Measurements from ENCODE around the gene CHI3L1.

DNA sequence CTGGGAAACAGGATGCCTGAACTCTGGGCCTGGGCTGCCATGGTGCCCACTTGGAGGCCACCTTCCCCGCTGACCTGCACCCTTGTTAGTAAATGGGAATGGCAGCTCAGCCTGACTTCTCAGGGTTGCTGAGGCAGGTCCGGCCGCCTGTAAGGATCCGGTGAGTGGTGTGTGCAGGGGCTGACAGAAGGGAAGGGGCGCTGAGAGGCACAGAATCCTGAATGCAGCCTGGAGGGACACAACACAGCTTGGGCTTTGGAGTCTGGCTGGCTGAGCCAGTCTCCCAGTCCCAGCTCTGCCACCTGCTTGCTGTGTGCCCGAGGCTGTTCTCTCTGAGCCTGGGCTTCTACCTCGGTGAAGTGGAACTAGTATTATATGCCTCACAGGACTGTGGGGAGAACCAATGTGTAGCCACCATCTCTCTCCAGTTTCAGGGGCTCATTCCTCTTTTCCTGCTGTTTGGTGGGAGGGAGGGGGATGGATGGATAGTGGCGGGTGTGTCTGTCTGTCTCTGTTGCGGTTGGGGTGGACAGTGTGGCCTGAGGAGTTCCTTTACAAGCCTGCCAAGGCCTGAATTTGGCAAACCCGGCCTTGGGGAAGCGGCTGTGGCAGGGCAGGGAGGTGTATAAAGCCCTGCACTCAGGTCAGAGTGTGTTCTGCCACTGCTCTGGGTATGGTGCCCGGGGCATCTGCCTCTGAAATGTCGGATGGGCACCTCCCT lies 41.0 kb downstream of the CHI3L1 start:
- TF ChIP-seq EZH2 (IDR thresholded peaks at IDR 0.05; ENCODE audit: borderline replicate concordance) (no peak), CTCF (IDR thresholded peaks at IDR 0.05; ENCODE audit: poor library complexity) (no peak)
